Activated naive CD8-positive, alpha-beta T cell treated with anti-CD3 and anti-CD28 coated beads, Interleukin-2, amount 10 ng/mL, durations not matched to agents 7 days and 5 days (primary cell): ENCODE results near the gene NFIC. TPM values are rescaled to one million over a fixed set of nuclear protein-coding genes. Genes with fewer than 3 reads are reported as not detected.
A peak's percentile ranks its signal among the peaks of the same experiment; 100 is the strongest.
"Not testable (repeated sequence)": the region's sequence is repeated elsewhere in the genome, so short reads cannot be mapped to it uniquely, and the experiment has no call there.

Source experiments
- ATAC-seq: fragments of 150-1000 bp; cut with Tn5 transposase; one replicate; pipeline ENCODE4 v1.10.0; 2021; ENCODE audit warnings: low read depth, moderate library complexity
- POLR2A ChIA-PET: fragments of 350-600 bp; sonication (Branson Sonifier 250); formaldehyde crosslinking; loops from one replicate; lab custom pipeline; 2021; ENCODE audit warnings: antibody characterized with exemption; lab: Charles Lee
- DNase-seq: peaks from one replicate; pipeline ENCODE4 v3.0.0; 2021
- H3K27ac Mint-ChIP-seq: one replicate; pipeline ENCODE4 v1.8.0; 2022; ENCODE audit warnings: mild to moderate bottlenecking, mixed read lengths
- H3K27me3 Mint-ChIP-seq: one replicate; pipeline ENCODE4 v1.8.0; 2022; ENCODE audit warnings: mild to moderate bottlenecking, moderate library complexity, mixed read lengths
- H3K36me3 Mint-ChIP-seq: one replicate; pipeline ENCODE4 v1.8.0; 2021; ENCODE audit warnings: mild to moderate bottlenecking, mixed read lengths
- H3K4me1 Mint-ChIP-seq: one replicate; pipeline ENCODE4 v1.8.0; 2021; ENCODE audit warnings: mixed read lengths
- H3K4me3 Mint-ChIP-seq: one replicate; pipeline ENCODE4 v1.8.0; 2022; ENCODE audit warnings: mild to moderate bottlenecking, moderate library complexity, mixed read lengths
- H3K9me3 Mint-ChIP-seq: one replicate; pipeline ENCODE4 v1.8.0; 2021; ENCODE audit warnings: mixed read lengths
- total RNA-seq, 2 experiments: library from RNA; stranded (reverse); gene quantifications; one replicate each; pipeline ENCODE4 v1.2.3, GENCODE V29; 2021

NFIC gene
- total RNA-seq, 2 experiments from 2014 or later, result 18.0 to 19.3 TPM

DNA sequence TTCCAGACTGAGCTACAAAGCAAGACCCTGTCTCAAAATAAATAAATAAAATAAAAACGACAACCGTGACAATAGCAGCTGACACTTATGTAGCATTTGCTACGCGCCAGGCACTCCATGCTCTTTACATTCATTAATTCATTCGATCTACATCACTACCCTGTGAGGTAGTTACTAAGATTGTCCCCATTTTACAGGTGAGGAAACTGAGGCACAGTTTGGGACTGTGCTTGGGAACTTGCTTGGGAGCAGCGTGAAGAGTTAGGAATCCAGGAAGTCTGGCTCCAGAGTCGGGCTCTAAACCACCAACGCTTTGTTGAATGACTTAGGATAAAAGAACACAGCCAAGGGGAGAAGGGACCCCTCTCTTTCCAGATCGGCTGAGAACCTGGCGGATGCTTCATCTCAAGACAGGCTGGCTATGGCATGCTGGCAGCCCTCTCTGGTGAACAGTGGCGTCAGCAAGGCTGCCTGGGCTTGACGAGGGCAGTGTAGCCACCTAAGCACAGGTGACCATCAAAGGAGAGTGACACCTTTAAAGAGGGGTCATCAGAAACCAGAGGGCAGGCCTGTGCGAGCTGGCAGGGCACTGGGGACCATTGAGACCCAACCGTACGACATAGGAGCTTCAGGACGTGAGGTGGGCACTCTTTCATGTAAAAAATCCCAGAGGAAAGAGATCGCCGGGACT, 133.5 kb downstream of the NFIC start:
- Mint-ChIP-seq H3K27me3 (no peaks in the 10 kb centered on the region), H3K36me3 (peaks cover 10% of the 10 kb centered on the region), H3K9me3 (no peaks in the 10 kb centered on the region), H3K4me3 (peak overlapping the region; percentile 93), H3K27ac (peak overlapping the region; percentile 98), H3K4me1 (peaks cover 18% of the 10 kb centered on the region)
- DNase-seq, result no peak
- POLR2A ChIA-PET, result interaction anchor here (0.6 to 1.6 kb wide), 2 partner anchors 20 to 224 kb away, joined by 3 to 4 read pairs; partner anchors contain the start of gene SMIM24
- no peak for ATAC-seq

DNA sequence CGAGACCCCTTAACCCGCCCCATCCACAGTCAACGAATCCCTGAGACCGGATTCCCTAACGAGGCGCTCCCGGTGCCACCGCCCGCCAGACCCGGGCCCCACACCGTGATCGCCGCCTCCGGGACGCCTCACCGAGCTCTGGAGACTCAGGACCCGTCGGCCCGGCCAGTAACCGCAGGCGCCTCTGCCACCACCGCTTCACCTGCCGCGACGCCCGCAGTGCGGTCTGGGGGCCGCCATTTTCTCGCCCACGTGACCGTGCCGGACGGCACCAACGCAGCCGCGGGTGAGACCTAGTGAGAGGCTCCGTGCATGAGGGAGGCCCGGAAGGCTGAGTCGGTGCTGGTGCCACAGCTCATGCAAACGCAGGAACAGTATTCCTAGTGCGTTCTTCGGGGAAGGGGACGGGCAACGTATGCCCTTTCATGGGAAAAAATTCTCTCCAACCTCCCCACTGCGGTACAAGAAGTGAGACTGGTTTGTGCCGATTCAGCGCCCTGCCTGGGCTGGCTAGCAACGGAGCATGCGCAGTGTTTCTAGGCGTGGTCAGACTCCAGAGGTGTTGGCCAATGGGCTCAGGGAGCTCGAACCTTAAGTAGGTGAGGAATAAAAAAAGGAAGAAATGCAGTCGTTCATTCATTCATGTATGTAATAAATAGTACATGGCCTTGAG, 134.2 kb downstream of the NFIC start, which contains the start of gene DOHH:
DOHH (minus strand) TSS at position 246 of the 673 bp plus-strand sequence. CDS start 3,860 bp downstream, outside the sequence.
- H3K4me1 Mint-ChIP-seq, result peaks cover 19% of the 10 kb centered on the region
- no peaks in the 10 kb centered on the region for H3K27me3 Mint-ChIP-seq
- POLR2A ChIA-PET, result interaction anchor here (0.6 to 1.6 kb wide), 2 partner anchors 21 to 225 kb away, joined by 3 to 4 read pairs; partner anchors contain the start of gene SMIM24
- H3K4me3 Mint-ChIP-seq, result peak within 1 kb of the TSS; percentile 93
- peak within 1 kb of the TSS; percentile 98 for H3K27ac Mint-ChIP-seq
- ATAC-seq (peak; percentile 87), DNase-seq (peak; percentile 95)
- peaks cover 7% of the 10 kb centered on the region for H3K36me3 Mint-ChIP-seq
- no peaks in the 10 kb centered on the region for H3K9me3 Mint-ChIP-seq

DNA sequence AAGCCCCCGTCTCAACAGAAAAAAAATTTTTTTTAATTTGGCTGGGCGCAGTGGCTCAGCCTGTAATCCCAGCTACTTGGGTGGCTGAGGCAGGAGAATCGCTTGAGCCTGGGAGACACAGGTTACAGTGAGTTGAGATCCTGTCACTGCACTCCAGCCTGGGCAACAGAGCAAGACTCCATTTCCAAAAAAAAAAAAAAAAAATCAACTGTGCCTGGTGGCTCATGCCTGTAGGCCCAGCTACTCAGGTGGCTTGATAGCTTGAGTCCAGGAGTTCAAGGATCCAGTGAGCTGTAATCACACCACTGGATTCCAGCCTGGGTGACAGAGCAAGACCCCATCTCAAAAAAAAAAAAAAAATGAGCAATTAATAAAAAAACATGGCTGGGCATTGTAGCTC, 135.4 kb downstream of the NFIC start:
- Mint-ChIP-seq H3K9me3 (no peaks in the 10 kb centered on the region), H3K4me3 (no peak overlapping the region), H3K4me1 (peaks cover 19% of the 10 kb centered on the region), H3K27me3 (no peaks in the 10 kb centered on the region), H3K27ac (no peak overlapping the region), H3K36me3 (peaks cover 7% of the 10 kb centered on the region)
- no peak for ATAC-seq
- POLR2A ChIA-PET, result interaction anchor here (0.7 kb wide), 1 partner anchor 170 kb away, joined by 4 read pairs; no protein-coding TSS in a partner anchor
- DNase-seq, result no peak

DNA sequence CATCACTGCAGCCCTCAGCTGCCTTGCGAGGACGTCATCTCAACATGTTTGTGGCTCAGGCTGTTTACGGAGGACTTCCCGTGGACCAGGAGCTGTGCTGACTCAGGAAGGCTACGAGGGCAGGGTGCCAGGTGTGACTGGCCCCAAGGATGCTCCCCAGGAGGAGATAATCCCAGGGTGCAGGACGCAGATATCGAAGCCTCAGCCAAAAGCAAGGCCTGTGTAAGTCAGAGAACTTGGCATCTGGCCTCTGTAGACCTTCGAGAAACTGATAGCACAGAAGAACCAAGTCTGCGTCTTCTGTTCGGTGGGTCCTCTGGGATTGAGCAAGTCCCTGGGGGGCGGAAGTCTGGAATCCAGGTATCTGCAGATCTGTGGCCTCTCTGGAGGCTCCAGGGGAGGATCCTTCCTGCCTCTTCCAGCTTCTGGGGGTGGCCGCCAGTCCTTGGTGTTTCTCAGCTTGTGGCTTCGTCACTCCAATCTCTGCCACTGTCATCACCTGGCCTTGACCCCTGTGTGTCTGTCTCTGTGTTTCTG, 136.7 kb downstream of the NFIC start:
- DNase-seq (no peak), ATAC-seq (no peak)
- peaks cover 7% of the 10 kb centered on the region for H3K36me3 Mint-ChIP-seq
- H3K4me3 Mint-ChIP-seq, result no peak overlapping the region
- no peaks in the 10 kb centered on the region for H3K27me3 Mint-ChIP-seq
- no peak overlapping the region for H3K27ac Mint-ChIP-seq
- POLR2A ChIA-PET, result interaction anchor here (1.4 kb wide), 1 partner anchor 24 kb away, joined by 3 read pairs; no protein-coding TSS in a partner anchor
- no peaks in the 10 kb centered on the region for H3K9me3 Mint-ChIP-seq
- peaks cover 26% of the 10 kb centered on the region for H3K4me1 Mint-ChIP-seq

DNA sequence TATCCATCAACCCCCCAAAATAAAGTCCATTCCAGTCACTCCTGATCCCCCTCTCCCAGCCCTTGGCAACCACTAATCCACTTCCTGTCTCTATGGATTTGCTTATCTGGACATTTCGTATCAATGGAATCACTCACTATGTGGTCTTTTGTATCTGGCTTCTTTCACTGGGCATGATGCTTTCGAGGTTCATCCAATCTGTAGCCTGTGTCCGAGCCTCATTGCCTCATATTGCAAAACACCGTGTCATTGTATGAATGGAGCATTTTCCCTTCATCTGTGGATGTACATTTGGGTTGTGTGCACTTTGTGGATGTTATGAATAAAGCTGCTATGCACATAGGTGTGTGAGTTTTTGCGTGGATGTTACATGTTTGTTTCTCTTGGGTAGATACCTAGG, 138.4 kb downstream of the NFIC start:
- POLR2A ChIA-PET, result interaction anchor here (0.6 to 0.7 kb wide), 3 partner anchors 12 to 50 kb away, joined by 3 to 4 read pairs (median 4); no protein-coding TSS in a partner anchor

DNA sequence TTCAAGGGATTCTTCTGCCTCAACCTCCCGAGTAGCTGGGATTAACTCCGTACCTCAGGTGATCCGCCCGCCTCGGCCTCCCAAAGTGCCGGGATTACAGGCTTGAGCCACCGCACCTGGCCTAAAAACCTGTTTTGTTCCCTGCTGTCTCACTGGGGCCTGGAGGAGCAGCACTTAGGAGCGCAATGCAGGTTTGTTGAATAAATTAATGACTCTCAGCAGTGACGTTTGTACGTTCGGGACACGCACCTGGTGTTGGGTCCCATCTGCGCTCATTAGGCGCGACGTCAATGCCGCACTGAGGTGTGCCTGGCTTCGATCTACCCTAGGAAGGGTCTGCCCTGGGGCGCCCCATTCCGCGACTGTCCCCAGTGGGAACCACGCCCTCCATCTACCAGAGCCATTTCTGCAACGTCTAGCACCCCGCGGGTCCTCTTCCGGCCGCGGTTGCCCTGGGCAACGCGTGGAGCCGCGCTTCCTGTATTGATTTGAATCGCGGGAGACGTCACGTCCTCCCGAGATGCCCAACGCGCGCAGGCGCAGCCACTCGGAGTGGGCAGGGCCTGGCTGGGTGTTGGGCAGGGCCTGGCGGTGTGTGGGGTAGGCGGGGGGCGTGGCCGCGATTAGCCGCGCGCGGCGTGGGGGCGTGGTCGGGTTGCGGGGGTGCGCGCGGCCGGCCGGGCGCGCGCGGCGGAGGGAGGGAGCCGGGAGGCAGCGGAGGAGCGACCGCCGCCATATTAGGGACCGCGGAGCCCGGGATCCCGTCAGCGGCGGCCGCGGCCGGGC, 139.4 kb downstream of the NFIC start, which contains the start of gene FZR1:
FZR1 (plus strand) TSS at position 714 of the 786 bp plus-strand sequence. CDS start 16,679 bp downstream, outside the sequence.
- H3K36me3 Mint-ChIP-seq, result peaks cover 14% of the 10 kb centered on the region
- DNase-seq (peak; percentile 99), ATAC-seq (peak; percentile 93)
- H3K27me3 Mint-ChIP-seq, result no peaks in the 10 kb centered on the region
- peak within 1 kb of the TSS; percentile 94 for H3K4me3 Mint-ChIP-seq
- peaks cover 25% of the 10 kb centered on the region for H3K4me1 Mint-ChIP-seq
- H3K9me3 Mint-ChIP-seq, result no peaks in the 10 kb centered on the region
- peak within 1 kb of the TSS; percentile 89 for H3K27ac Mint-ChIP-seq
- POLR2A ChIA-PET, result interaction anchor here (0.6 to 1.4 kb wide), 5 partner anchors 10 to 1454 kb away, joined by 3 to 5 read pairs (median 4); no protein-coding TSS in a partner anchor

More for the DNA sequence above, 138.4 kb downstream of the NFIC start:
- no peak for ATAC-seq
- Mint-ChIP-seq H3K27me3 (no peaks in the 10 kb centered on the region), H3K36me3 (peaks cover 11% of the 10 kb centered on the region), H3K27ac (peak overlapping the region; percentile 47), H3K9me3 (no peaks in the 10 kb centered on the region), H3K4me1 (peaks cover 29% of the 10 kb centered on the region), H3K4me3 (peak overlapping the region; percentile 85)
- no peak for DNase-seq

DNA sequence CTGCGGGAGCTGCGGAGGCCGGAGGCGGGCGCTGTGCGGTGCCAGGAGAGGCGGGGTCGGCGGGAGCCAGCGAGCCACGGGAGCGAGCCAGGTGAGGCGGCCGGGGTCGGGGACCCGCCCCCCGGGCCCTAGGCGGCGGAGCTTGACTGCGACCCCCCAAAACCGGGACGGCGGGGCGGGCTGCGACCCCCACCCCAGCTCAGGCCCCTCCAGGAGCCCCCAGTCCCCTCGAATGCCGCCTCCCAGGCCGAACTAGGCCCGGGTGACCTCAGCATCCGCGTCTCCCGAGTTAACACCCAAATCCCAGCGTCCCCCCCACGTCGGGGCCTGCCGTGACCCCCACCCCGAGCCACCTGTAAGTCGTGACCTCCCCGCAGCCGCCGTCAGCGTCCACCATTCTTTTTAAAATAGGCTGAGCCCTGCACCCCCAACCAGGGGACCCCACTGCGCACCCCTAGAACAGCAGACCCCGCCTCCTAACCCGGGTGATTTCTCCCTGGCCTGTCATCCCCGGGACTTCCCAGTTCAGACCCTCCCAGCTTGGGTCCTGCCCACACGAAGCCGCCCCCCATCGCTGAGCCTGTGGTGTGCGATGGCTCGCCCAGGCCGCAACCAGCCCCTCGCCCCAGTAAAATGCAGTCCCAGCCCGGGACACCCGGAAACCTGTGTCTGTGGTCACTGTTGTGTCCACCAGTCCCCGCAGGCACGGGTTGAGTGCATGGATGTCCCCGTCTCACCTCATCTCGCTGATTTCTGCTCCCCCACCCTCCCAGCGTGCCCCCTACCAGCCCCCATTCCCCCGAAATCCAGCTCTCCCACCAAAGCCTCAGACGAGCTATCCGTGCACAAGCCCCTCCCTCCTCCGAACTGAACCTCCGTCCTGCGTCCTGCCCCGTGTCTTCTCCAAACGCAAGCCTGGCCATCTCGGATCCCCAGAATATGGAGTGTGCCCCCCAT, 140.3 kb downstream of the NFIC start:
- Mint-ChIP-seq H3K4me3 (peak overlapping the region; percentile 94), H3K27ac (peak overlapping the region; percentile 88), H3K36me3 (peaks cover 14% of the 10 kb centered on the region), H3K4me1 (peaks cover 22% of the 10 kb centered on the region), H3K27me3 (no peaks in the 10 kb centered on the region), H3K9me3 (no peaks in the 10 kb centered on the region)
- POLR2A ChIA-PET, result interaction anchor here (1.4 kb wide), 1 partner anchor 9 kb away, joined by 5 read pairs; no protein-coding TSS in a partner anchor
- ATAC-seq (peak; percentile 1), DNase-seq (peak; percentile 53)

DNA sequence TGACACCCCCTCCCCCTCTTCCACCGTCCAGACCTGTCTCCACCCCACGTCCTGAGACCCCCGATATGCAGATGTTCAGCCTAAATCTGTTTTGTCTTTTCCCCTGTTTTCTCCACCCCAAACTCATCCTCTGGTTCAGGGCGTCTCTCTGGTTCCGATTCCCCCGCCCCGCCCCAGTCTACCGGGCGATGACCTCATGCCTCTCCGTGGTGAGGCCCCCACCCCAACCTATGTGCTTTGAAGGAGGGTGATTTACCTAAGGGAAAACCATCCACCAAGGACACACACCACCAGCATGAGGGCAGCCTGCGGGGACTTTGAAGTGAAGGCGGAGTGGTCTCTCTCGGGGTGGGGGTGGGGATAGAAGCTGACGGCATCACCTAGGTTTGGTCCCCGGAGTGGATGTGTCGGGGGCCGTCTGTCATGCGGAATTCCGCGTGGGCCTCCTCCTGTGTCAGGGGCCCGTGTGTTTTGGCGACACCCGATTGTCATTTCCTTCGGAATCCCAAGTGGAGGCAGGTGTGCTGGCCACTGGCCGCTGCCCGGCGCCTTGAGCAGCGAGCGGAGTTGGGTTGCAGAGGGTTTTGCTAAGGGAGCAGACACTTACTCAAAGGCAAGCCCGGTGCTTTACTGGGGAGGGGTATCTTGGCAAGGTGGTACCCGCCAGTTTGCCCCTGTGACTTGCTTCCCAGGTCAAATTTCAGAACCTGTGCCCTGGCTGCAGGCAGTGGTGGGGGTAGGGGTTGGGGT, 141.2 kb downstream of the NFIC start:
- POLR2A ChIA-PET, result interaction anchor here (1.4 kb wide), 1 partner anchor 8 kb away, joined by 5 read pairs; no protein-coding TSS in a partner anchor
- DNase-seq (no peak), ATAC-seq (no peak)
- Mint-ChIP-seq H3K27me3 (no peaks in the 10 kb centered on the region), H3K36me3 (peaks cover 14% of the 10 kb centered on the region), H3K4me3 (peak overlapping the region; percentile 94), H3K4me1 (peaks cover 22% of the 10 kb centered on the region), H3K27ac (peak overlapping the region; percentile 88), H3K9me3 (no peaks in the 10 kb centered on the region)

DNA sequence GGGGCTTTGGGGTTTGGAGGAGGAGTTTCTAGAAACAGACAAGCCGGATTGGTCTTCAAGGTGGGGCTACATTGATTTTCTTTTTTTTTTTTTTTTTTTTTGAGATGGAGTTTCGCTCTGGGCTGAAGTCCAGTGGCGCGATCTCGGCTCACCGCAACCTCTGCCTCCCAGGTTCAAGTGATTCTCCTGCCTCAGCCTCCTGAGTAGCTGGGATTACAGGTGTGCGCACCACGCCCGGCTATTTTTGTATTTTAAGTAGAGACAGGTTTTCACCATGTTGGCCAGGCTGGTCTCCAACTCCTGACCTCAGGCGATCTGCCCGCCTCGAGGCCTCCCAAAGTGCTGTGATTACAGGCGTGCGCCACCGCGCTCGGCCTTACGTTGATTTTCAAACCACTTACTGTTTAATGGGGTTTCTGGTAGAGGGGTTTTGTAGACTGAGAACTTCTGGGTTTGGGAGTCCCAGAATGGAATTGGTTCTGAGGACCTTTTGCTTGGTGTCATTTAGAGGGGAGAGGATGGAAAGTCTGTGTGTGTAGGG, 141.8 kb downstream of the NFIC start:
- Mint-ChIP-seq H3K4me3 (peak overlapping the region; percentile 32), H3K4me1 (peaks cover 22% of the 10 kb centered on the region), H3K36me3 (peaks cover 14% of the 10 kb centered on the region)
- DNase-seq, H3K27me3 Mint-ChIP-seq, ATAC-seq, POLR2A ChIA-PET, H3K9me3 Mint-ChIP-seq, H3K27ac Mint-ChIP-seq: not testable (repeated sequence)

DNA sequence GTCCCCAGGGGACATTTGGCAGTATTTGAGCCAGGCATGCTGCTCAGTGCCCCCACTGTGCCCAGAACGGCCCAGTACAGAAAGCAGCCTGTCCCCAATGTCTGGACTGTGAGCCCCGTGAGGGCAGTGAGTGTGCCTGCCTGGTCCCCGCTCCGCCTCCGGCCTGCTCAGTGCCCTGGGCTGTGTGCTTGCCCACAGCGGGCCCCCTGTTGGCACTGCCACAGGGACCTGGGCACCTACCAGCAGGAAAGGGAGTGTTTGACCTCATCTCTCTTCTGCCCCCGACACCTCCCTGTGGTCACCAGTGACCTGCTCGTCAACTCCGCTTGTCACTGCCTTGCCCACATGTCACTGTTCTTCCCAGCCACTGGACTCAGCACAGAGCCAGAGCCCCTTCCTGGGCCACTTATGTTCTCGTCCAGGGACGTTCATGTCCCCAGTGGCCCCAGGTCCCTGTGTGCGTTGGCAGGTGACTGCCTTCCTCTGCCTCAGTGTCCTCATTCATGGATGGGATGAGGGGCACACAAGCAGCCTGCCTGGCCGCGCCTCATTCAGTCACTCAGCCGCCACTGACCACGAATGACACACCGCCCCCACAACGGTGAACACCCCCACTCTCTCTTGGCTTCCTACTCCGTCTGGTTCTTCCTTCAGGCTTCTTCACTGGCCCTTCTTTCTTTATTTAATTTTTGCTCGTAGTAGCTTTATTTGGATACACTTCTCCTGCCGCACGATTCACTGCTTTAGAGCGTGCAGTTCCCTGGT, 142.6 kb downstream of the NFIC start:
- H3K27me3 Mint-ChIP-seq, result no peaks in the 10 kb centered on the region
- ATAC-seq (no peak), DNase-seq (no peak)
- peaks cover 22% of the 10 kb centered on the region for H3K4me1 Mint-ChIP-seq
- H3K4me3 Mint-ChIP-seq, result peak overlapping the region; percentile 4
- H3K9me3 Mint-ChIP-seq, result no peaks in the 10 kb centered on the region
- H3K36me3 Mint-ChIP-seq, result peaks cover 14% of the 10 kb centered on the region
- peak overlapping the region; percentile 6 for H3K27ac Mint-ChIP-seq
- POLR2A ChIA-PET, result no interaction called here
